ENCODE measurements around the gene HEPN1. TPM values are rescaled to one million over a fixed set of nuclear protein-coding genes. Genes with fewer than 3 reads are reported as not detected.

The HEPN1 gene
- total and polyA plus RNA-seq, 2 of the 4 experiments (the other 2 are of a cell fraction) = not detected

DNA sequence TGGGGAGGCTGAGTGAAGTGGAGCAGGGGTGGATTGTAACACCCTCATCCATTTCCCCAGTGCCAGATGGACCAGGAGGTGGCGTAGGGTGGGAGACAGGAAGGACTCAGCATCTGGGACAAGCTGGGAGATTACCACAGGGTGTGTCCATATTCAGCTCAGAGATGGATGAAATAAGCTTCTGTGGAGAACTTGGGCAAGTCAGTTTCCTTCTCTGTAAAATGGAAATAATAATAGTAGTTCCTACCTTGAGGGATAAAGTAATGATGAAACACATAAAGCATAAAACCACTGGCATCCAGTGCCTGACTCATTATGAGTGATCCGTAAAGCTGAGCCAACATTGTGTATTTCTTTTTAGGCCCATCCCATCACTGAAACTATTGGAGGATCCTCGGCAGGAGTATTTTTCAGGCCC, 20.8 kb upstream of the HEPN1 start:
- Histone ChIP-seq H3K18ac (ENCODE audit: low read depth, low read length) (peak overlapping the region; percentile 87), H3K27me3 (ENCODE audit: control insufficient read depth, insufficient read depth, low read length) (no peaks in the 10 kb centered on the region), H2AK5ac (ENCODE audit: low read depth, low read length) (peak overlapping the region; percentile 90), H4K20me1 (ENCODE audit: insufficient read depth, low read length) (no peaks in the 10 kb centered on the region), H3K4ac (ENCODE audit: low read depth, low read length) (peak overlapping the region; percentile 99), H4K8ac (ENCODE audit: low read depth in 2 of 2, low read length in 2 of 2) (peak overlapping the region; percentile 86 to 97), H2BK20ac (ENCODE audit: low read depth, low read length) (peak overlapping the region; percentile 98), H2BK120ac (ENCODE audit: low read depth, low read length) (peak overlapping the region; percentile 98), H3K23ac (ENCODE audit: low read depth, low read length) (peak overlapping the region; percentile 89; the same call in 1 of the 2 replicates), H3K56ac (ENCODE audit: extremely low read depth, insufficient read depth, low read length) (peak overlapping the region; percentile 82), H3K4me3 (ENCODE audit: insufficient read depth, low read depth, low read length) (no peak overlapping the region), H3K4me2 (ENCODE audit: low read depth, low read length) (peak overlapping the region; percentile 62), H3K9ac (ENCODE audit: low read depth, low read length) (0 out of 2 replicates have a peak overlapping the region, but pooled peaks have one; percentile 25), H2BK15ac (ENCODE audit: low read depth, low read length) (peak overlapping the region; percentile 100), H4K5ac (ENCODE audit: low read depth, low read length) (peak overlapping the region; percentile 94), H3K4me1 (ENCODE audit: control insufficient read depth, insufficient read depth, low read length) (peaks cover 39% of the 10 kb centered on the region), H4K91ac (ENCODE audit: insufficient read depth, low read depth, low read length) (peak overlapping the region; percentile 96), H2AFZ (replicated peaks; ENCODE audit: low read length, poor library complexity) (peak overlapping the region; percentile 90), H3K9me3 (ENCODE audit: control insufficient read depth, insufficient read depth, low read length) (no peaks in the 10 kb centered on the region), H3K36me3 (ENCODE audit: control insufficient read depth, insufficient read depth, low read length) (no peaks in the 10 kb centered on the region), H2BK5ac (ENCODE audit: low read depth, low read length, poor library complexity, severe bottlenecking) (peak overlapping the region; percentile 97), H2AK9ac (replicated peaks; ENCODE audit: low read depth, low read length, poor library complexity) (peak overlapping the region; percentile 97), H3K14ac (replicated peaks; ENCODE audit: low read depth, low read length) (peak overlapping the region; percentile 96), H3K27ac (ENCODE audit: insufficient read depth, low read length) (peak overlapping the region; percentile 93), H3K79me1 (ENCODE audit: low read depth in 1 of 2, low read length in 2 of 2) (peaks cover 7 to 28% of the 10 kb centered on the region in 2 experiments; a peak in 3 of 4 replicates), H3K9me1 (ENCODE audit: insufficient read depth, low read length) (peaks cover 42% of the 10 kb centered on the region)
- in situ Hi-C loops (cut with MboI; ENCODE audit: low sequenced_read_pairs) (no loop called here), intact Hi-C loops (cut with micrococcal nuclease) (no loop called here), dilution Hi-C loops (cut with HindIII; ENCODE audit: low sequenced_read_pairs, unreplicated experiment) (no loop called here)
- TF ChIP-seq FOS (IDR thresholded peaks at IDR 0.05; ENCODE audit: low read depth, low read length) (peak; percentile 81), NFE2L2 (IDR thresholded peaks at IDR 0.05; ENCODE audit: low read depth, low read length) (no peak), RCOR1 (IDR thresholded peaks at IDR 0.05; ENCODE audit: insufficient replicate concordance, low read length) (peak; percentile 36), CEBPB (IDR thresholded peaks at IDR 0.05; ENCODE audit: low read depth, low read length) (peak; percentile 79), CHD1 (IDR thresholded peaks at IDR 0.05; ENCODE audit: low read depth, low read length) (no peak)
- ChIA-PET POLR2A (ENCODE audit: unreplicated experiment) (interaction anchor here (0.7 to 1.1 kb wide), 2 partner anchors 22 to 35 kb away, joined by 3 read pairs; no protein-coding TSS in a partner anchor), CTCF (interaction anchor here (0.5 to 1.8 kb wide), 5 partner anchors 22 to 175 kb away, joined by 3 to 7 read pairs (median 3); no protein-coding TSS in a partner anchor)
- DNase-seq (peak; percentile 94), ATAC-seq (ENCODE audit: low read depth) (peak; percentile 66)
- no TSS peak for BruUV-seq (replicated peaks)
- no CpG with 5 or more reads among the region's 3 CpGs for WGBS, 2 experiments (ENCODE audit: extremely low coverage in 2 of 2, insufficient read length in 1 of 2)

Data from IMR-90 (cell line).